GM19025 (cell line): ENCODE data around the gene PHF21A.
A peak's percentile ranks its signal among the peaks of the same experiment; 100 is the strongest.
"Not testable (repeated sequence)": the region's sequence is repeated elsewhere in the genome, so short reads cannot be mapped to it uniquely, and the experiment has no call there.

Source experiments
- ATAC-seq: cut with Tn5 transposase; IDR thresholded peaks from one replicate; pipeline ENCODE4 v1.9.1; 2021; ENCODE audit warnings: mild to moderate bottlenecking, low read depth, moderate library complexity; ENCODE audit not compliant: unreplicated experiment

PHF21A gene

GRCh38 chr11:45994371-45995341, 126.6 kb downstream of the PHF21A start:
- no peak for ATAC-seq

- no peak for ATAC-seq
These were observed 127.7 kb downstream of the PHF21A start for GRCh38 chr11:45993531-45994001.

GRCh38 chr11:45988921-45989320, 132.3 kb downstream of the PHF21A start:
- ATAC-seq = no peak

DNA sequence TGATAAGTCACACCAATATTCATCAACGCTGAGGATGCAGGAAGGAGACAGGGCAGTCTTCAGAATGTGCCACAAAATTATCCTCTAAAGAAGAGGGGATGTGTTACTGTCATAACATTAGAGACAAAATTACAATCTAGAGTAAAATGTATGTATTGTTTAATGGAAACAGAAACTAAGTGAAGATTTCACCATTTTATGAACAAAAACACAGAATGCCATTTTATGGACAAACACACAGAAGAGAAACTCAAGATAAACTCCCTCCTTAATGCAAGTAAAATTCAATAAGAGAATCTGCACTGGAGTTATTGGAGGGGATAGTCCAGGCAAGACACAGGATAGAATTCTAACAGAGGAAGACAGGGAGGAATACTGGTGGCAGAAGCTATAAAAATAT, 136.0 kb downstream of the PHF21A start:
- no peak for ATAC-seq

- ATAC-seq = no peak
These were observed 137.1 kb downstream of the PHF21A start for GRCh38 chr11:45984192-45984591.

DNA sequence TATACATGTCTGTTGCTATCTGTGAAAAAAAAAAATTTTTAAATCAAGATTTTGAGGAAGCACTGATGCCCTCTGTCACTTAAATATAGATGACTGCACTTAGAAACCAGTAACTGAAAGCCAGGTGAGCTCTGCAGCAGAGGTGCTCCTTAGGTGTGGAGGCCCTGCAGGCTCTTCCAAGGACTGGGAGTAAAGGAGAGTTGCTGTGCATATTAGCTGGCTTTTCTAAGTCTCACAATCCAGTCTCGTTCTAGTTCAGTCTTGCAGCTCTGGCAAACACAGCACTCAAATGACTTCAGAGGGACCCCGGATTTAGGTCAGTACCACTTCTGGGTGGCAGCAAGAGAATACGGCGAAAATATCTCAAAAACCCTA, 137.8 kb downstream of the PHF21A start:
- no peak for ATAC-seq

- ATAC-seq = no peak
These were observed 138.4 kb downstream of the PHF21A start for GRCh38 chr11:45982656-45983470.

GRCh38 chr11:45981826-45982225, 139.4 kb downstream of the PHF21A start:
- not testable (repeated sequence) for ATAC-seq

GRCh38 chr11:45974806-45975205, 146.4 kb downstream of the PHF21A start:
- no peak for ATAC-seq

DNA sequence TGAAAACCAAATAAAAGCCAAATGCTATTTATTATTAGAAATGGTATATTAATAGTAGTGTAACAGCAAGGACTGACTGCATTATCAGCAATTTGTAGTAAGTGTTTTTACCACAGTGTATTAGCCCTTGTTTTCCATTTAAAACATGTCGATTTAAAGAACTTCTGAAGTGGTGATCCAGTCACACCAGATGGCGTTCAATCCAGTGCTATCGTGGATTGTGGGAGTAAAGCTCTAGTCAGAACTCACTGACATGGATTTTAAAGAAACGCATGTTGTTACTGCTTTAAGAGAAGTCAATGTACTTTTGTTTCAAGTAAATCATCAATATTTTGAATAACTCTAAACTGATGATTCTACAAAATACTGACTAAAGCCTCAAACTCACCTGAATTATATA, 147.7 kb downstream of the PHF21A start:
- no peak for ATAC-seq

DNA sequence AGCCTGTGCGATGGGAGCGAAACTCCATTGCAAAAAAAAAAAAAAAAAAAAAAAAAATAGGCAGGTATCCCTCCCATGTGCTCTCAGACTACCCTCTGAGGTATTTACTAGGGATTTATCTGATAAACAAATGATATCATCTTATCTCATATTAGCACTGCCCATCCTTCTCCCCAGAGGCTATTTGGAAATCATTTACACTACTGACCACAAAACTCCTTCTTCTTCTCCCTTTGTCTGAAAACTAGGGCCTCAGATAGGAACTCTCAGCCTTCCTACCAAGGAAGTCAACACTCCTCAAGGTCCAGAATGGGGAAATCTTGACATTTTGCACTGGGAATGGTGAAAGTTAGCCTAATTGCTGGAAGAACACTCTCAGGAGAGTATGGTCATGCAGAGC, 152.4 kb downstream of the PHF21A start:
- no peak for ATAC-seq

- no peak for ATAC-seq
These were observed 153.7 kb downstream of the PHF21A start for GRCh38 chr11:45967506-45967905.

GRCh38 chr11:45964911-45965389, 156.3 kb downstream of the PHF21A start:
- ATAC-seq = peak; percentile 67

DNA sequence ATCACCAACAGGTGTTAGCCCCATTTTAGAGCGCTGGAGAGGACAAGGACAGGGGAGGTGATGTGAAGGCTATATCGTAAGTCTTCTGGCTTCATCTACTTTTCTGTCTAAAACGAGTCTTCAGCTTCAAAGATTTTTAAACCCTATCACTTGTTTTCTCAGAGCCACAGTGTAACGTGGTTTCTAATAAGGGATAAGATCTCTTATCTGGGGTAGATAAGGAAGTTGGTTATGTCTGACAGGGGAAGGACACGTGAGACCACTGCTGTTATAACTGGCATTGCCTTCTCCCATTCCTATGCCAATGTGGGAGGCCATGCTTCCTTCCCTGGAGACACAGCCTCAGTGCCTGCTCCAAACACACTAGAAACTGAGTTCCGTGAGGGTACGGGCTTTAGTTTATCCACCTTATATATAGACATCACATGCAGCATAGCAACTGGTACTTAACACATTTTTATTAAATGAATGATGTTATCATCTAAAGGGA, 159.5 kb downstream of the PHF21A start:
- no peak for ATAC-seq

- no peak for ATAC-seq
These were observed 160.7 kb downstream of the PHF21A start for GRCh38 chr11:45960387-45961095.

- ATAC-seq = no peak
These were observed 161.4 kb downstream of the PHF21A start for GRCh38 chr11:45959851-45960250.

DNA sequence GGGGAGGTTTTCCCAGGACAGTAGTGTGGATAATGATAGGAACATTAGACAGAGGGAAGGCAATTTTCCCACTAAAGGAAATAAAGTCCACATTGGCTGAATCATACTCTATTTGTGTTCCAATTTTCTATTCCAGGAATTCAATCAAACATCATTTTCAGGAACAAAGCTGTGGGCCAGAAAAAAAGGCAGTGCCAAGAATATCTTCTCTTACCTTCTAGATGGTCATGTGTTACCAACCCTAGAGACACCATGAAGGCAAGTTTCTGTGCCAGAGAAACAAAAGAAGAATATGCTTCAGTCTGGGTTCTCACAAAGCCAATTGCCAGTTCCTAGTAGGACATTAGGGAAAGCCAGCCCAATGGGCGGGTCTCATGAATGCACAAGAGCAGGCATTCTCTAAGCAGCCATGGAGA, 171.3 kb downstream of the PHF21A start:
- no peak for ATAC-seq

DNA sequence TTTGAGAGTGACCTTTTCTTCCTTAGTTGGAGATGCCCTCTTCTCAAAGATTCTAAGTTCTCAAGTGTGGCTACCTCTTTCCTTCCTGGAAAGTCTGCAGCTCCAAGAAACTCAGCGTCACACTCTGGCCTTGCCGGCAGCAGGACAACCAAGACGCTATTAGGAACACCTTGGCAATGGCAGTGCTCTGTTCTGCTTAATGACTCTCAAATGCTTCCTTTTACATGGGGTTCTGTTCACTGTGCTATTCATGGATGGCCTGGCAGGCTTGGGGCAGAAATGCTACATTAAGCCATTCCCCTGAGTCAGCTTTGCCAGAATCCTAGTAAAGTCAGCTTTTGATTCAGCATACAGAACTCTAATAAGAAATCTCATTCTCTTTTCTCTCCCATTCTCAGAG, 172.9 kb downstream of the PHF21A start:
- ATAC-seq = no peak

GRCh38 chr11:45947885-45948284, 173.4 kb downstream of the PHF21A start:
- no peak for ATAC-seq

- ATAC-seq = no peak
These were observed 175.8 kb downstream of the PHF21A start for GRCh38 chr11:45945397-45945999.
